Stimulated activated CD4-positive, alpha-beta T cell treated with anti-CD3 and anti-CD28 coated beads, Interleukin-15, amount 100 ng/mL, for 48 hours (primary cell): ENCODE data around the gene MEF2D.

ENCODE experiments used
- DNase-seq, 2 donors: peaks; one replicate each; pipeline ENCODE4 v3.0.0-alpha.2; 2020; ENCODE audit warnings: low read depth in 2 of 2

MEF2D gene

GRCh38 chr1:156488566-156489165, 11.9 kb downstream of the MEF2D start:
- peak in 1 of 2 donors; percentile 16 for DNase-seq

DNA sequence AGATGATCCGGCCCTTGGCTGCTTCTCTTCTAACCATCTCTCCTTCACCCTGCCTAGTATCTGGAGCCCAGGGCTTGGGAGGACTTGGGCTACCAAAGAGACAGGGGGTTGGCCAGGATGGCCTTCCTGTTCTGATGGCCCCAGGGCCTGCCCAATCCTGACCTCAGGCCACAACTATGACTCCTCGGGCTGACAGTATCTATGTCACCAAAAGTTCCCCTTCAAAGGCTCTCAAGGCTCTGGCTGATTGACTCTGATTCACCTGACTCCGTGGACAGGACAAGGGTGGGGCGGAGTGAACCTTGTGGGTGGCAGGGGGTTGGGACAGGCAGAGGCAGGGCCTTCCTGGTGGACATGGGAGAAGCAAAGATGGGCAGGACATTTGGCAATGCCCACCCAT, 12.7 kb downstream of the MEF2D start:
- peak in 1 of 2 donors; percentile 12 for DNase-seq

DNA sequence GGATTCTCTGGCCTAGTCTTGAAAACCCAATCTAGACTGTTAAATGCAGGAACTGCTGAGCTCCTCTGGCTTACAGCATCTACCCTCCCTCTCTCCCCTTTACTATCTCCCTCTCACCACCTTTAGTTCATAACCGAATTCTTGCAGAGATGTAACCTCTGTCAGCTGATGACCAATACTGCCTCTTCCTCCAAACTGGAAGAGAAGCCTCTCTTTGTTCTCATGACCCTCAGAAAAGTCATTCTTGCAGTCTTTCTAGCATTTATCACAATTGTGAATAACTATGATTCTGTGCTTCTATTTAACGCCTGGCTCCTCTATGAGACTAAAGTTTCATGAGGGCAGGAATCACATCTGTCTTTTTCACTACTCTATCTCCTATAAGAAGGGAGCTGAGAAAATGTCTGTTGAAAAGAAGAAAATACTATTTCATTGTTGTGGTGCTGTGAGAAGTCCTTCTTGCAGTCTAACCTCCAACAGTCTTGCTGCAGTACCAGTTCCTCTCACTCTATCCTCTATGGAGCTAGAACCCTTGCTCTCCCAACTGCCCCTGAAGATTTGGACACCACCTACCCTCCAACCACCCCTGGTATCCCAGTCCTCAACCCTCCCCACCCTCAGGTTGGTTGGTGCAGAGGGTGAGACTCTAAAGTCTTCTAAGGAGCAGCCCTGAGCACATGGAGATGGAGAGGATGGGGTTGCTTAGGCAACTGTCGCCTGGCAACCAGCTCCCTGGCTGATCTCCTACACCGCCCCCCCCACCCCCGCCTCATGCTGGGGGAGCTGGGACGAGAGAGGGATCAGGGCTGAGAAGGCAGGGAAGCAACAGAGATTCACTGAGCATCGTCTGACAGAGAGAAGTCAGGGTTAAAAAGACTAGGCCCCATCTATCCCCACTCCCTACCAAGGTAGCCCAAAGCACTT, 13.9 kb downstream of the MEF2D start:
- DNase-seq, result no peak

DNA sequence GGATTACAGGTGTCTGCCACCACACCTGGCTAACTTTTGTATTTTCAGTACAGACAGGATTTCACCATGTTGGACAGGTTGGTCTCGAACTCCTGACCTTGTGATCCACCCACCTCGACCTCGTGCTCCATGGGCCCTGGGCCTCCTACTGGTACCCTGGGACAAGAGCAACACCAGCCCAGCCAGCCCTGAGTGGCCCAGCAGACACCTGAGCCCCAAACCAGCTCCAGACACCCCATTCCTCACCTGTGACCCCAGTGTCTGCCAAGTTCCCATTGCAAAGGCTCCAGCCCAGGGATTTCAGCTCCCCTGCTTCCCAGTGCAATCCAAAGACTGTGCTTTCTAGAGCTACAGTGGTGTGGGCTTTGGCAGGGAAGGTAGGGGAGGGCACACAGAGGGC, 14.6 kb downstream of the MEF2D start:
- DNase-seq, result no peak

DNA sequence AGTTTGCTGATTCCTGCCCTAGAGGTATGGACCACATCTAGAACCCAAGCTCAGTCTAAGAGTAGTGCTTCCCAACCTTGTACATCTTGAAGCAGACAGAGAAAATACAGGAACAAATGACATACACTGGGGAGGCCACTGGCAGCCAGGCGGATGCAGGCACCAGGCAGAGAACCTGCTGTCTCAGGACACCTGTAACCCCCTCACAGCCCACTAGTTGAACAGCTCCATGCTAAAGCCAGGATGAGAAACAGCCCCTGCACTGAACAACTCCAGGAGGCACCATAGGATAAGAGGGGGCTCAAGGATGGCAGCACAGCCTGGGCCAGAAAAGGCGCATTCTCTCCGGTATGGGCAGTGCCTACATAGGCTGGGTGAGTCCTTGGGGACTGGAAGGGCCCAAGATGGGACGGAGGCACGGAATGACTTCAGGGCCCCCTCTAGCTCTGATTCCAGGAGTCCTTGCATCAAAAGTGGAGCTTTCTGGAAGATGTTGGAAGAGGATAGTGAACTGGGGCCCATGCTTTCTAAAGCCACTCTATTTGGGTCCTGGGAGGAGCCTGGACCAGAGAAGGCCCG, 16.0 kb downstream of the MEF2D start:
- no peak for DNase-seq

GRCh38 chr1:156483397-156483796, 17.2 kb downstream of the MEF2D start:
- DNase-seq, result no peak

DNA sequence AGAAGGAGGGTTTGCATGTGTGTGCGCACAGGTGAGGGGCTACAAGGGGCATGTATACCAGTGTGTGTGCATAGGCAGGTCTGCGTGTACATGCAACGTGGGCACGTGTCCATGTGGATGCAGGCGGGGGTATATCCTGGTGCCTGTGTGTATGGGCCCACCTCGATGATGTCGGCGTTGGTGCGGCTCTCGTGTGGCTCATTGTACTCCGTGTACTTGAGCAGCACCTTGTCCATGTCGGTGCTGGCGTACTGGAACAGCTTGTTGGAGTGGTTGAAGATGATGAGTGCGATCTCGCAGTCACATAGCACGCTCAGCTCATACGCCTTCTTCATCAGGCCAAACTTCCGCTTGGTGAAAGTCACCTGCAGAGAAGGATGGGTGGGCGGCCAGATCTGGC, 18.3 kb downstream of the MEF2D start:
- DNase-seq, result no peak

- DNase-seq, result no peak
Observed at GRCh38 chr1:156481527-156481926, 19.0 kb downstream of the MEF2D start.

GRCh38 chr1:156480411-156481192, 20.0 kb downstream of the MEF2D start:
- peak; percentile 57 to 76 for DNase-seq

DNA sequence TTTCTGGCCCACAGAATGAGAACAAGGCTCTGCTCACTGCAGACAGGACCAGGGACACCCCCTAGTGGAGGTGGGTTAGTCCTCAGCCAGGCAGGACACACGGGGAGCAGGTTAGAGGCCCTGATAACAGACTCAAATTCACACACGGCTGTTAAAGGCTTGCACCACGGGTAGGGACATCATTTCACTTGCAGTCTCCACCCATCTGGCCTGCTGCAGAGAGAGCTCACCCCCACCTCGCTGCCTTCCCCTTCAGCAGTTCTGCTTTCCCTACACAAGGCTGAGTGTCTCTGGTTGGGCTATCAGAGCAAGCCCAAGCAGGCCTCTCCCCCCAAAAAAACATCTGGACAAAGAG, 20.6 kb downstream of the MEF2D start:
- DNase-seq, result no peak

DNA sequence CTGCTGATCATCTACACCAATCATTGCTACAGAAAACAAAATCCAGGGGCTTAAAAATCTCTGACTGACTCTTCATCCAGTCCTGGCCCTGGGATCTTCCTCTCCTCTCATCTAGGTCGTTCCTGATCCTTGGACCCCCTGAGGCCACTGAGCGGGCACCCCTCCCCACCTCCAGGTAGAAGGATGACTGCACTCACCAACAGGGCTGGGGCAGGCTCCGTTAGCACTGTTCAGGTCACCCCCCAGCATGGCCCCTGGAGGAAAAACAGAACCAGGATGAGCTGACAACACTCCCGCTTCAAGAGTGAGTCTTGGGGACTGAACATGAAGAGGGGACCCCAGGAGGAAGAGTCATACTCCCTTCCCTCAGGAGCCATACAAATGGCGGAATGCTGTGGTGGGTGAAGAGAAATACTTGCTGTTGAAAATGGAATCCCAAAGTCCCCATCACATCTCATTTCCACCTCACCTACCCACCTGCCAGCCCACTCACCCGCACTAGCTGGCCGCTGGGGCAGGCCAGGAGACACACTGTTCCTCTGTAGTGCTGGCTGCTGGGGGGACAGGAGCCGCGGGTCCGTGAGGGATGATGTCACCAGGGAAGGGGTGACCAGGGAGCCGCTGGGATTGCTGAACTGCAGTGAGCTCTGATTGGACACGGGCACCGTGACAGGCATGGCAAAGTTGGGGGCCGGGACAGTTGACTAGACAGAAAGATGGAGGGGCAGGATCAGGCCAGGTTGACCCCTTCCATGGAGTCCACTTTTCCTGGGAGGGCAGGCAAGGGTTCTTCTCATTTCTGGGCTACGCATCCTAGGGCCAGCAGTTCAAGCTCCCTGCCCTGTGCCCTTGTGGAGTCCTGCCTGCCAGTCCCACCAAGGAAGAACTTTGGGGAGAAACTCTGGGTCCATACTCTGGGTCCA, 21.2 kb downstream of the MEF2D start:
- DNase-seq, result no peak

GRCh38 chr1:156478250-156478627, 22.3 kb downstream of the MEF2D start:
- no peak for DNase-seq

- no peak for DNase-seq
Observed at GRCh38 chr1:156477526-156478249, 22.9 kb downstream of the MEF2D start.

GRCh38 chr1:156476501-156477298, 23.9 kb downstream of the MEF2D start:
- DNase-seq, result peak; percentile 19 to 33

GRCh38 chr1:156475568-156476500, 24.7 kb downstream of the MEF2D start:
- no peak for DNase-seq

GRCh38 chr1:156474966-156475365, 25.6 kb downstream of the MEF2D start:
- DNase-seq, result no peak

DNA sequence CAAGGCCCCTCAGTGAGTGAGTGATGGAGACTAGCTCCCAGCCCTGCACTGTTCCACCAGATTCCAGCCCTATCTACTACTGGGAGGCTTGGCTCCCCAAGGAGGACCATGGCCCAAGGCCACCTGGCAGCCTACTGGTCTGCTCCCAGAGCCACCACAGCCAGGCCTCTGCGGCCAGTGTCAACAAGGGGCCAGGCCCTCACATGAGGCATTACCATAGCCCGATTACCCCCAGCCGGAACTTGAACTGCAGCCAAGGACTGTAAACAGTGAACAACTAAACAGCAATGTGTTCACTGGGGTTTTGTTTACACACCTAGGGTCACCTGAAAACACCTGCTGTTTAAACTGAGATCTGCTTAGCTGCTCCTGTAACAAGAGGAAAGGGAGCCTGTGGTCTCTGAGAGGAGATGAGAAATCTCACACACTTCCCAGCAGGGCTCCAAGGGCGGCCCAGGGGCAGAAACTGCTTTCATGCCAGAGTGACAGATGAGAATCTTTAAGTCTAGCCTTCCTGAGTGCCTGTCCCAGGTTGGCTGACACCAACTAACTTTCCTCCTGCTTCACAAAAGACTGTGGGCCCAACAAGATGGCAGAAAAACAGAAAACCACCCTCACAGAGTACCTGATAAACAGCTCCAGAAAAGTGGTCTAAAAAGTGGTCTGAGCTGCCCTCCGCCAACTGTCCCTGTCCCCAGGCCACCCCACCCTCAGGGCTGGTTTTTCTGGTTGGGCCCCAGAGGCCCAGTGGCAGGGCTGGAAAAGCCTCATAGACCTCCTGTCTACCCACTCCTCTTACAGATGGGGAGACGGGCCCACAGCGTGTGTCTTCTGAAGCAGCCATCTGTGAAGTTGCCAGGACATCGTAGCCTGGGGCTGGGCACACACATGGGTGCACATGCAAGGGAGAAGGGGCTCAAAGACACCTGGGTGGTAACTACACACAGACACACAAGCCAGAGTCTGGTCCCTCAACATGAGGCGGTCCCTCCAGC, 28.8 kb downstream of the MEF2D start:
- DNase-seq, result no peak
